22Rv1 (cell line): Measurements from ENCODE around the gene TBC1D1.

Experiments used
- ZFX ChIP-seq: fragments of 450-650 bp; IDR thresholded peaks from 2 replicates; pipeline ENCODE4 v1.6.1; 2017; ENCODE audit warnings: antibody characterized with exemption, borderline replicate concordance
- TF ChIP-seq, protein P1 (sequence below): fragments of 450-650 bp; IDR thresholded peaks from 2 replicates; pipeline ENCODE4 v1.5.1; 2017; ENCODE audit warnings: mild to moderate bottlenecking

DNA sequence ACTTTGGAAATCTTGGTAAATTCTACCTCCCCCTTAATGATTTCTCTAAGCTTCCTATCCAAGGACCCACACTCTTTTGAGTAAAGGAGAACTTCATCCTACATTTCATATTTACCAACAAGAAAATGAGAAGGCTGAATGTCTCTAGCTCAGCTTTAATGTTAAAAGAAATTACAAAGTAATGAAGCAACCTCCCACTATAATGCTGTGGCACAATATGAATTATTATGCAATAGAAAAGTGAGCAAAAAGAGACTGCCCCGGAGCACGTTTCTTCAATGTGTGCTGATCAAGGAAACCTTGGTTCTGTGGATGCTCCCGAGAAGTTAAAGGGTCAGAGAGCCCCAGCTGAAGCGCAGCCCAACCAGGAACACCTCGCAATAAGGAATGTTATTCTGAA lies 9.1 kb upstream of the TBC1D1 start:
- TF ChIP-seq, protein P1, sequence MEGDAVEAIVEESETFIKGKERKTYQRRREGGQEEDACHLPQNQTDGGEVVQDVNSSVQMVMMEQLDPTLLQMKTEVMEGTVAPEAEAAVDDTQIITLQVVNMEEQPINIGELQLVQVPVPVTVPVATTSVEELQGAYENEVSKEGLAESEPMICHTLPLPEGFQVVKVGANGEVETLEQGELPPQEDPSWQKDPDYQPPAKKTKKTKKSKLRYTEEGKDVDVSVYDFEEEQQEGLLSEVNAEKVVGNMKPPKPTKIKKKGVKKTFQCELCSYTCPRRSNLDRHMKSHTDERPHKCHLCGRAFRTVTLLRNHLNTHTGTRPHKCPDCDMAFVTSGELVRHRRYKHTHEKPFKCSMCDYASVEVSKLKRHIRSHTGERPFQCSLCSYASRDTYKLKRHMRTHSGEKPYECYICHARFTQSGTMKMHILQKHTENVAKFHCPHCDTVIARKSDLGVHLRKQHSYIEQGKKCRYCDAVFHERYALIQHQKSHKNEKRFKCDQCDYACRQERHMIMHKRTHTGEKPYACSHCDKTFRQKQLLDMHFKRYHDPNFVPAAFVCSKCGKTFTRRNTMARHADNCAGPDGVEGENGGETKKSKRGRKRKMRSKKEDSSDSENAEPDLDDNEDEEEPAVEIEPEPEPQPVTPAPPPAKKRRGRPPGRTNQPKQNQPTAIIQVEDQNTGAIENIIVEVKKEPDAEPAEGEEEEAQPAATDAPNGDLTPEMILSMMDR, result no peak
- no peak for TF ChIP-seq ZFX
